ENCODE measurements around the gene CEP97.
"Not testable (repeated sequence)": the region's sequence is repeated elsewhere in the genome, so short reads cannot be mapped to it uniquely, and the experiment has no call there.

The CEP97 gene

DNA sequence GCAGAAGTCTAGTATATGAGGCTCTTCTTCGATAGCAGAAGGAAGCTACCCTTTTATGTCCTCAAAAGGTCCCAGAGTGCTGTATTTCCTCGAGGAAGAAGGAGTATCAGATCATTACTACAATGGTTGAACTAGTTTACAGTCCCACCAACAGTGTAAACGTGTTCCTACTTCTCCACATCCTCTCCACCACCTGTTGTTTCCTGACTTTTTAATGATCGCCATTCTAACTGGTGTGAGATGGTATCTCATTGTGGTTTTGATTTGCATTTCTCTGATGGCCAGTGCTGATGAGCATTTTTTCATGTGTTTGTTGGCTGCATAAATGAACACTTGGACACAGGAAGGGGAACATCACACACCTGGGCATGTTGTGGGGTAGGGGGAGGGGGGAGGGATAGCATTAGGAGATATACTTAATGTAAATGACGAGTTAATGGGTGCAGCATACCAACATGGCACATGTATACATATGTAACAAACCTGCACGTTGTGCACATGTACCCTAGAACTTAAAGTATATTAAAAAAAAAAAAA lies 53.4 kb downstream of the CEP97 start:
- FAIRE-seq; DNase-seq (ENCODE audit: low spot score): not testable (repeated sequence)

DNA sequence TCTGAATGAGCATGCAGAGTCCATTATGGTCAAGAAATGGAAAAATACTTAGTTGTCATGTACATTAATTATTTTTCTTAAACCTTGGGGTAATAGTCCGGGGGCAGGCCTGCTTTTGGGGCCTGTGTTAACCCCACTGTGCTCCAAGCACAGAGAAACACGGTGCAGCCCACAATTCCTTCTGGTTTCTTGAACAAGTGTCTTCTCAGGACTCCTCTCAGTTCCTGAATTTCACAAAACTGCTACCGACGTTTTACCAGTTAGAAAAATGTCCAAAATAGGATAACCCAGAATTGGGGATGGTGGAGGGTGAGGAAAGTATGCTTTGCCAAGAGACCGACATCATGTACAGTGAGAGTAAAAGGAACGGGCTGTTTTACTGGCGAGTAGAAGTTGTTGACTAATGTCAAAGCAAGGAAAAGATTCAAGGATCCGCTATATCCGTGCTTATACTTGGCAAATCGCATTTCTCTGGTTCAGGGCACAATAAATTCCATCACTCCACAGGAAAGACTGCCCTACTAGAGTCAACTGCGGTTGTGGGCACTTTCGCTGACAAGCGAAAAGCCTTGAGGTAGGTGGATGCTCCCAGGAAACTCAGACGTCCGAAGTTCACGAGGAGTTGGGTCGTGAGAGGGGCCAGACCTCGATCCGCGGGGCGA lies 54.1 kb downstream of the CEP97 start:
- DNase-seq (ENCODE audit: low spot score) (no peak), FAIRE-seq (no peak)

DNA sequence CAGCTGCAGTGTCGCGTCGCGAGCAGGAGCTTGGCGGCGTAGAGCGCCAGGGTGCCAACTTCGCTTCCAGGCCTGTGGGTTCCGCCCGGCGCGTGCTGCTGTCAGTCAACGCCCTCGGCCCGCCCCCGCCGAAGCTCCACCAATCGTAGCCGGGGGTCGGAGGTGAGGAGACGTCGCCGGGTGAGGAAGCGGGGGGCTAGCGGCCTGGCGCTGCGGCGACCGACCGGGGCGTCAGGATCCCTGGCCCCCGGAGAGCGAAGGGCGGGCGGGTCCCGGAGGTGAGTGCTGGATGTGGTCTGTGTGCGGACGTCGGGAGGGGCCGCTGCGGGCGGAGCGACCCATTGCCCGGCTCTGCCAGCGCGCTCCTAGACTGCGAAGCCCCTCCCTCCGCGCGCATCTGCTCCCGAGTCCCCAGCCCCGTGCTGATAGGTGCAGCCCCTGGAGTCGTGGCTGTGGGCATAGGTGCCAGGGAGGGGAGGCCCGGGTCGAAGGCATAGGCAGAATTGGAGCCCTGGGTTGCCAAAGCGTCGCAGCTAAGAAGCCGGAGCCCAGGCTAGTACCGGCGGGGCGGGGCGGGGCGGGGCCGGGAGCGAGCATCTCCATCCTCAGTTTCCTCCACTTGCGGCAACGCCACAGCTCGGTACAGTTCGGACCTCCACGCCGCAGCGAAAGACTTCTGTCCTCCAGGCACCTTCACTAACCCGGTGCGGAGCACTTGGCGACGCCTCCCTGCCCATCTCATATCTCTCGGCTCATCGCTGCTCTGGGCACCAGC lies 54.8 kb downstream of the CEP97 start, which contains the start of gene NXPE3:
NXPE3 (plus strand) TSS at position 165 of the 775 bp plus-strand sequence. CDS start 6,386 bp downstream, outside the sequence.
- DNase-seq (ENCODE audit: low spot score) (peak; percentile 96), FAIRE-seq (peak; percentile 87)

DNA sequence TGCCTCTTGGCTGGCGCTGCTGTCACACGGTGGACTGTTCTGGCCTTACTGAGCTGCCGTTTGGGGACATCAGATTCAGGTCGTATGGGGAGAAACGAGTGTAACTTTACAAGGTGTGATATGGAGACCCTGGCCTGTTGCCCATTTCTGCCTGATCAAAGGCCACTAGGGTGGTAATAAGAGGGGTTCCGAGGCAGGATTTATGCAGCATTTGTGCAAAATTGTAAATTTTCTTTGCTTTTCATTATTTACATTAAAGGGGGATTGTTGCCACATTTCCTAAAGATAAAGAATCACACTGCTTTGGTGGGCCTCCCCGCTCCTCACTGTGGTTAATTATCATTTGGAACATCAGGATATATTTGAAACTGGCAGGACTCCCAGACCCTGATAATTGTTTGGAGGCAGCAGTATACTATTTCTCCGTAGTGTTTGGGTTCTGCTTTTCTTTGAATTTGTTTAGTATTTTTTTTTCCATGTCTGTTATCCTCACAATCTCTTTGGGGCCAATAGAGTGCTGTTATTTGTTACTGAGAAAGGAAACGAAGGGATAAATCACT lies 55.5 kb downstream of the CEP97 start:
- no peak for FAIRE-seq

DNA sequence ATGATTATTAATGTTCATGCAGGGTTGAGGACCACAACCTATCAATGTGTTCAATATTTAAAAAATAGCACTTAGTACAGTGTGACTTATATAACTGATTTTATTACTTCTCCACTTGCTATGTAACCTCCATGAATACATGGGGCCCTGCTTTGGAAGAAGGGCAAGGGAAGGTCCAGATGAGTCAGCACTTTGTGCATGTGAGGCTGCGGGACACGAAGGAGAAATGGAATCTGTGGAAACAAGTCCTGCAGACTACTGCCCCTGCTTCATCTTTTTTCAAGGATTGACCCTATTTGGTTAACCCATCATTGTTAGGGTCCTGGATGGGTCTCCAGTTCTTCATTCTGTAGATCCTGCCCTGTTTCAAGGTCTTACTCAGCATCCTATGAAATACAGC lies 56.2 kb downstream of the CEP97 start:
- peak; percentile 70 for FAIRE-seq
- DNase-seq (ENCODE audit: low spot score) = peak; percentile 59

More for the DNA sequence above, 55.5 kb downstream of the CEP97 start:
- no peak for DNase-seq (ENCODE audit: low spot score)

DNA sequence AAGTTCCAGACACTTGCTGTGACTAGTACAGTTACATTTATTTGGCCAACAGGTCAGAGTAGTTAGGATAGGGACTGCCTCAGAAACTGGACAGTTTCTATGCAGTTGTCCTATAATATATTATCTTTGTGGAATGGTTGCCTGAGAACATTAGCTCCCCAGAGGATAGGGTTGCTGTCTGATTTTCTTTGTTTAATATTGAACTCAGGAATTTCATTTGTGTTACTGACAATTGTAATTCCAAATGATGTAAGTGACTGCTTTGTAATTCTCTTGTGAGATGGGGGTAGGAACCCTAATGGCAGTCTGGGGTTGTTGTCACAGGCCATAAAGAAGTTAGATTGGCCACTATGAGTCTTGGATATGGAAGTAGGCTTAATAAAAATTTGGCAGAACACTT lies 56.8 kb downstream of the CEP97 start:
- DNase-seq (ENCODE audit: low spot score) = no peak
- FAIRE-seq = no peak

DNA sequence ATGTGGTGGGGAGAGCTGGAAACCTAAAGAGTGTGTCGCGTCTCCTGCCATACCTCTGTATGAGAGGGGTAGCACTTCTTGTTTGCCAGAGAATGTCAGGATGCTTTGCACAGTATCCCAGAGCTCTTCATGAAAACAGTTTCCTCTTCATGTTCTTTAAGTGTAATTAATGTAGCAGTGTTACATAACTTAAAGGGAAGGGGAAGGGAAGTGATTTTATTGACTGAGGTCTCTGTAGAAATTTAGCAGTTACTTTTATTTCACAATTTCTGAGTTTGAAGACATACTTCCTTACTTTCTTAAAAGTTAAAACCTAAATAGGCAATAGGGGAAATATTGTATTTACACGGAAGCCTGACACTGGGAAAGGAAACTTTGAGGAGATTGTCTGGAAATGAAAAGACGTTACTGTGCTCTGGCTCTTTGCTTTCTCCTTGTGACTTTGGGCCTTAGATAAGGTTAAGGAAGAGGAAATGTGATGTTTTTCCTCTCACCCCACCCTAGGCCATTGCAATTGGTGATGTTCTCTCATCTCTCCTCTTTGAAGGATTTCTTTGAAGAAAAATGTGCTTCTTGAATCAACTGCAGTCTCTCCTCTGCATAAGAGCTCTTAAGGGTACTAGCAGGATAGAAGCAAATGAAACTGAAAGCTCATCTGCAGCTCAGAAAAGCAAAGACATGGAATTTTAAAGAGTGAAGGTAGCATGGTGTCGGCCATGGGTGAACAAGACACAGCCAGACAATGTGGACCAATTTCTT lies 60.6 kb downstream of the CEP97 start:
- no peak for FAIRE-seq
- DNase-seq (ENCODE audit: low spot score) = no peak

DNA sequence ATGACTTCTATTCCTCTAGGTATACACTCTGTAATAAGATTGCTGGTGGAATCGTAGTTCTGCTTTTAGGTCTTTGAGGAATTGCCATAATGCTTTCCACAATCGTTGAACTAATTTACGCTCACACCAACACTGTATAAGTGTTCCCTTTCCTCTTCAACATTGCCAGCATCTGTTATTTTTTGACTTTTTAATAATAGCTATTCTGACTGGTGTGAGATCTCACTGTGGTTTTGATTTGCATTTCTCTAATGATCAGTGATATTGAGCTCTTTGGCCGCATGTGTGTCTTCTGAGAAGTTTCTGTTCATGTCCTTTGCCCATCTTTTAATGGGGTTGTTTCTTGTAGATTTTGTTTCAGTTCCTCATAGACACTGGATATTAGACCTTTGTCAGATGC lies 67.4 kb downstream of the CEP97 start:
- DNase-seq (ENCODE audit: low spot score) = no peak
- FAIRE-seq = no peak

DNA sequence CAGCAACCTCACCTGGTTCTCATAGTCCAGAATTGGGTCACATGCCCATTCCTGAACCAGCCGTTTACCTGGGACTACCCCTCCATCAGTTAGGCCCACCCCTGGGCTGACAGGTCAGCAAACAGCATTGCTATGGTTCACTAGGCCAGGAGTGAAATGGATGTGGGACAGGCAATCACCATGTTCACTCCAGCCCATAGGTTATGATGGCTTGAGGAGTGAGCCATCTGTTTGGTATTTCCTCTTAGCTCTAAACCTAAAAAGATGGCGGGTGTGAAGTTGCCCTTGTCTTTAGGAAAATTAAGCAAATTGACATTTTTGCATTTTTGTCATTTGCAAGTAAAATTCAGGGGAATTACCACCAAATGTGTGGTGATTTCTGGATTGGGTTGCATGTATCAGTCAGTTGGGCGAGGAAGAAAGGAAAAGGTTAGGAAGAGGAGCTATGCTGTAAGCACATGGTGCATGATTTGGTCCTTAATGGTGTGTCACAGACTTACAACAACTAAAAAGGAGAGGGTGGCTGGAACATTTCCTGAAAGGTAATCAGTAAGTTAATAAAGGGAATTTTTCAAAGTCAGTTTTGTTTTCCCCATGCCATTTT lies 71.8 kb downstream of the CEP97 start:
- DNase-seq (ENCODE audit: low spot score) (no peak), FAIRE-seq (peak; percentile 56)

DNA sequence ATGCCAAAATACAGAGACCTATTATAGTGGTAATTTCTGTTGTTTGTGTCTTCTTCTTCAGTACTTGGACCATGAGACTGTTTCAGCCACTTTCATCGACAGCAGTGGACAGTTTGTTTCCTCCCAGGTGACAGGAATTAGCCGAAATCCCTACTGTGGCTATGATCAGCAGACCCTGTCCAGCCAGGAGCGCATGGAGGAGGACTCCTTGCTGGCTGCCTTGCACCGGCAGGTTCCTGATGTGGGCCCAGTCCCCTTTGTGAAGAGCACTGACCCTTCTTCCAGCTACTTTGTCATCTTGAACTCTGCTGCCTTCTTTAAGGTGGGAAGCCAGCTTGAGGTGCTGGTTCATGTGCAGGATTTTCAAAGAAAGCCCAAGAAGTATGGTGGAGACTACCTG lies 76.8 kb downstream of the CEP97 start:
- no peak for FAIRE-seq
- DNase-seq (ENCODE audit: low spot score) = no peak

DNA sequence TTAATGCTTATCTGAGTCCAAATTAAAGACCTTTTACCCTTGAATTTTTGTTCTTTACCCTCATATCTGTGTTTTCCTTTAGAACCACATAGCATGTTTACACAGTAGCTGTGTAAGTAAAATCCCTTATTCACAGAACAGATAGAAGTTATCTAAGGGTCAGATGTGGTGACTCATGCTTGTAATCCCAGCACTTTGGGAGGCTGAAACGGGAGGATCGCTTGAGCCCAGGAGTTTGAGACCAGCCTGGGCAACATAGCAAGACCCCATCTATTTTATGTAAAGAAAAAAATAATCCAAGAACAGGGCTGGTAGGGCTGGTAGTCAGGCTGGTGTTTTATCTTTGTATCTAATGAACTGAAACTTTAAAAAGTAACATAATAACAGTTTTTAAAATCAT lies 77.8 kb downstream of the CEP97 start:
- DNase-seq (ENCODE audit: low spot score) = no peak
- no peak for FAIRE-seq

DNA sequence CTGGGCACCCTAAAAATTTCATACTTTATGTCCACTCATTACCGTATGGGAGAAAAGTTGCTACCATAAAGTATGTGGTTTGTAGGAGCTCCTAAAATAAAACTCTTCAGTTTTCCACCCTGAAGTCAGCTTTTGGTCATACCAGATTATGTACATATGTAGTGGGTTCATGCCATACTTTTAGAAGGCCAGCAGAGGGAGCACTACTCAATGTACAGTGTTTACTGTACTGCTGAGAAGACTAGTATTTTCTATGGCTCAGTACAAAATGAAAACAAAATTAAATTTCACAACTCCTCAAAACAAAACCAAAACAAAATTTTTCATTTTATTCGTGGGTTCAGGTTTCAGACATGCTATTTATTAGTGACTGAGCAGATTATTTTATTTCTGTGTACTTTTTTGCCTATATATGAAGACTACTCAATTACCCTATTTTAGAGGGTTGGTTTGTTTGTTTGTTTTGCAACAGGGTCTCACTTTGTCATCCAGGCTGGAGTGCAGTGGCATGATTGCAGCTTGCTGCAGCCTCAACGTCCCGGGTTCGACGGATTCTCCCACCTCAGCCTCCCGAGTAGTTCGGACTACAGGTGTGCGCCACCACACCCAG lies 78.9 kb downstream of the CEP97 start:
- FAIRE-seq (peak; percentile 62), DNase-seq (ENCODE audit: low spot score) (peak; percentile 51)

DNA sequence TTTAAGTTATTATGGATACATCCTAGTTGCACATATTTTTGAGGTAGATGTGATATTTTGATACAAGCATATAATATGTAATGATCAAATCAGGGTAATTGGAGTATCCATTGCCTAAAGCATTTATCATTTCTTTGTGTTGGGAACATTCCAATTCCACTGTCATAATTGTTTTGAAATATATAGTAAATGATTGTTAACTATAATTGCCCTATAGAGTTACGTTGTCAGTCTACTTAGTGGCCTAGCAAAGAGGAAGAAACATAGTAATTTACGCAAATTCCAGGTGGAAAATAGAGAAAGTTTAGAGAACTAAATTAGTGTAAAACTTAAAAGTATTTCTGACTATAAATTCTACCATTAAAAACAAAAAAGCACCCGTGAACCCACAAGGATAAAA lies 79.5 kb downstream of the CEP97 start:
- no peak for FAIRE-seq

DNA sequence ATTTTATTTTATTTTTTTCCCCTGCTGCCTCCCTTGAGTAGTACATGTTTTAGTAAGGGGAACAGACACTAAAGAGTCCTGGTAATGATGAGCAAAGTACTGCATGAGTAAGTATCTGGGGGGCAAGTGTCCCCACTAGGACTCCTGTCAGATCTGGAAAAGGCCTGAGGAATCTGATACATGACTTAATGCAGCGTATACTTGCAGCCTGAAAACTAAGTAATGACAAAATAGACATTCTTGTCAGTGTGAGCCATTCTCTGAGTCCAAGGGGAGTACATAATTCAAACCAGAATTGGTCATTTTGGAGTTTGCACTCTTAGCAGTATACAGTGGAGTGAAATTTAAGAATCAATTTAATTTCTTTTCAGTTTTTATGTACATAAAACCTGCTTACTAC lies 82.1 kb downstream of the CEP97 start:
- DNase-seq (ENCODE audit: low spot score) = no peak
- no peak for FAIRE-seq

More for the DNA sequence above, 79.5 kb downstream of the CEP97 start:
- no peak for DNase-seq (ENCODE audit: low spot score)

DNA sequence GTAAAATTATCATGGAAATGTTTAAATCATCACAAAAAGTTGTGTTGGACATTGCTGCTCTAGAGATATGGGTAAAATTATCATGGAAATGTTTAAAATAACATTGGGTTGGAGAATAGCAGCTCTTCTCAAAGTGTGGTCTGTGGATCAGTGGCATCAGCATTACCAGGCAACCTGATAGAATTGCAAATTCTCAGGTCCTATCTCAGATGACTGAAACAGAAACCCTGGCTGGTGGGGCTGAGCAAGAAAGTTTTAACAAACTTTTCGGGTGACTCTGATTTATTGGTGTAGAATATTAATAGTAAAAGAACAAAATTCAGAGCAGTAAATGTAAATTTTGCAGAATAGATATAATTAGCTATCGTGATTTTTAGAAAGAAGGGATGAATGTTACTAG lies 83.5 kb downstream of the CEP97 start:
- FAIRE-seq = no peak
- DNase-seq (ENCODE audit: low spot score) = no peak

DNA sequence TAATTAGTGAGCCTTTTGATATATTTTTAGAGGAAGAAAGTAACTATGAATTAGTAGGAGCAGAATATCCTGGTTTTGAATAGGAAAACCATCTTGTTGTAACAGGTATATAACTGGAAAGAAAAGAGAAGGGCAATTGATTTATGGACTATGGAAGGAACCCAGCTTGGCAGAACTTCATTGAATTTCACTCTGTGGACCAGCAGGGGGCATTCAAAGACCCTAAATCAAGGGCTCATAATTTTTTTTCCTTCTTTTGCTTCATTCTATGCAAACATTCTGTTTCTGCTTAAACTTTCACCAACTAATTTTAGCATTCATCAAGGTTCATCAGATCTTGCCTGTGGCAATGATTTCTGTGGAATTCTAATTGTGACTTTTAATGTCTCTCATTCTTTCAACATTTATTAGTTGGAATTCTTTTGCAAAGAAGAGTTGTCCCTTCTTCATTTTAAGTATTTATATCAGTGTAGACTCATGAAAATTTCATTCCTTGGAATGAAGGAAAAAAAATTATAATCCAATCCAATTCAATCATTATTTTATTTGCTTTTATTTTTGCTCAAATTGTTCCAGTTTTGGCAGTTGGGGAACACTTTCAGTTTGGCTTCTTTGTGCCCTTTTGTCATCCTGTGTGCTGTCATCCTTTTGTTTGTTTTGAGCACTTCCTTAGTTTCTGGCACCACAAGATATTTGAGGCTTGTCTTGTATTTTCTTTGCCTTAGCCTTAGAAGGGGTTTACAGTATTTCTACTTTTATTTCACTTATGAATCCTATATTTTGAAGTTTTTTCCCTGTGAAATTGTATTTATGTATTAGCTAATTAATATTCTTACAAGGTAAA lies 85.0 kb downstream of the CEP97 start:
- FAIRE-seq (no peak), DNase-seq (ENCODE audit: low spot score) (peak; percentile 47)

DNA sequence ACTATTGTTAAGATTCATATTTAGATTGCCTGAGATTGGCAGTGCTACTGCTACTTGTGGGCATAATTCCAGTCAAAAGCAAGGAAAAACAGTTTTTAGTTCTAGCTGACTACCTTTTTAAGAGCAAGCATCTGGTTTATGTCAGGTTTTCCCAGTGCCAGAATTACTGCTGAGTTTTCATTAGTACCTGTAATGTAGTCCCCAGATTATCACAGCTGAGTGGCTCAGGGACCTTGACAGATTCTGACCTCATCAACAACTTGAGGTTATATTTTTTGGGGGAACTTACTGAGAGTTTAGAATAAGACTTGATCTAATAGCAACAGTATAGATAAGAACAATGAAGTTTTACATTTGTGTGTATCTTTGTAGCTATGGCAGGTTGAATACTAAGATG lies 85.6 kb downstream of the CEP97 start:
- FAIRE-seq (no peak), DNase-seq (ENCODE audit: low spot score) (no peak)

DNA sequence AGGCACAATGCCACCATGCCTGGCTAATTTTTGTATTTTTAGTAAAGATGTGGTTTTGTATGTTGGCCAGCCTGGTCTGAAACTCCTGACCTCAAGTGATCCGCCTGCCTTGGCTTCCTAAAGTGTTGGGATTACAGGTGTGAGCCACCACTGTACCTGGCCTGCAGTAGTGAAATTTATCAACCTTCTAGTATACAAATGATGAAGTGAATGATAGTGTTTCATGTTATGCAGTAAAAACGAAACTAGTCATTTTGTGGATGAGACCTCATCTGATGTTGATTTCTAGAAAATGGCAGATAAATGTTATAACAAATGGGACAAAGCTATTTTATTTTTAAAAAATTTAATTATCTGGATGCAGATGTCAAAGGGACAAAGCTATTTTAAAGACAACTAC lies 87.5 kb downstream of the CEP97 start:
- no peak for DNase-seq (ENCODE audit: low spot score)
- no peak for FAIRE-seq

DNA sequence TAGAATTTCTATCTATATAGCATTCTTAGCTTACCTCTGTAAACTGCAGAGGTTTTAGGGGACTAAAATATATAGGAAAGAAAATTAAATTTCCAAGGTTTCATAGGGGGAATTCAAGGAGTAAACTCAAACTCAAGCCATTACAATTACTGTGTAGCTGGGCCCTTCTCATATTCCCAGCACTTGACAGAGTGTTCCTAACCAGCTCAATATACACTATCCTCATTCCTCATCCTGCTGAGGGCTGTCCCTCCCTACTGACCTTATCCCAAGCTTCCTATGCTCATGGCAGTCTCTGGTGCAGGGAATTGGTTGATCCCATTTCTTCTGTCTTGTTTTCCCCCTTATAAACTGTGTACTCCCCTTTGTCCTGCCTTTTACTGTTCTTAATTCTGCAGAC lies 88.5 kb downstream of the CEP97 start:
- FAIRE-seq (no peak), DNase-seq (ENCODE audit: low spot score) (no peak)
